HepG2 (cell line): ENCODE data around the gene RTL5. TPM values are rescaled to one million over a fixed set of nuclear protein-coding genes. Genes with fewer than 3 reads are reported as not detected.
A peak's percentile ranks its signal among the peaks of the same experiment; 100 is the strongest.

Source experiments
- ATAC-seq: fragments of 200-7000 bp; cut with Tn5 transposase; 3 replicates; pipeline ENCODE4 v1.9.1; 2020; ENCODE audit warnings: mild to moderate bottlenecking, moderate library complexity
- BruUV-seq: library from RNA; stranded (reverse); fragments of 400-500 nt; replicated peaks from 2 replicates; lab custom pipeline; 2021; lab: Mats Ljungman, UMichigan
- CTCF ChIA-PET: fragments of 300-600 bp; formaldehyde crosslinking; extraction: SDS; loops from one replicate; lab custom pipeline; 2021; ENCODE audit warnings: low total read pairs, inconsistent platforms, low intra/inter-chr PET ratio; lab: Yijun Ruan, JAX
- POLR2A ChIA-PET: fragments of 350-600 bp; sonication (Branson Sonifier 250); formaldehyde crosslinking; loops from one replicate; lab custom pipeline; 2020; ENCODE audit warnings: antibody characterized with exemption, inconsistent platforms; lab: Yijun Ruan, JAX
- DNase-seq: peaks from one replicate; pipeline ENCODE4 v3.0.0-alpha.2; 2015; ENCODE audit warnings: low spot score
- FAIRE-seq: peaks from 3 replicates; lab custom pipeline; 2011; peaks lifted over from hg19 to GRCh38; lab: Jason Lieb, UNC
- H2AFZ ChIP-seq: one replicate; pipeline ENCODE4 v1.6.1; 2011; ENCODE audit warnings: low read length, inconsistent platforms
- H3K27ac ChIP-seq: fragments of 300-600 bp; 3 replicates; pipeline ENCODE4 v1.8.0; 2011; ENCODE audit warnings: mixed run types, mild to moderate bottlenecking, mixed read lengths, low read length, inconsistent platforms; ENCODE audit not compliant: insufficient read depth; ENCODE audit errors: extremely low read length
- H3K27me3 ChIP-seq, 2 experiments: fragments of 200-600 bp in 1 of 2; 2 replicates in 1 of 2; 3 replicates in 1 of 2; pipeline versions ENCODE4 v1.6.0 to v1.8.0; 2011; ENCODE audit warnings: low read length in 2 of 2, mild to moderate bottlenecking in 2 of 2, moderate library complexity in 2 of 2, inconsistent platforms in 1 of 2; ENCODE audit not compliant: insufficient read depth in 2 of 2, control insufficient read depth in 1 of 2
- H3K36me3 ChIP-seq, 2 experiments: fragments of 200-600 bp in 1 of 2; replicated peaks in 1 of 2; 2 replicates in 1 of 2; 3 replicates in 1 of 2; pipeline versions ENCODE4 v1.5.1 to v1.8.0; 2011; ENCODE audit warnings: low read length in 2 of 2, inconsistent platforms in 1 of 2; ENCODE audit not compliant: insufficient read depth in 2 of 2, control insufficient read depth in 1 of 2
- H3K4me1 ChIP-seq: 2 replicates; pipeline ENCODE4 v1.5.1; 2012; ENCODE audit warnings: low read length, inconsistent platforms; ENCODE audit not compliant: insufficient read depth
- H3K4me2 ChIP-seq: 2 replicates; pipeline ENCODE4 v1.6.0; 2011; ENCODE audit warnings: low read depth, low read length, inconsistent platforms
- H3K4me3 ChIP-seq, 3 experiments: fragments of 200-600 bp in 1 of 3; sonication (generic), shearing (Covaris generic) in 1 of 3; replicated peaks in 1 of 3; 2 replicates each; pipeline ENCODE4 v1.5.1; 2011 to 2016; ENCODE audit warnings: low read length in 3 of 3, inconsistent platforms in 2 of 3, low read depth in 2 of 3, mild to moderate bottlenecking in 2 of 3, control low read depth in 1 of 3, mixed read lengths in 1 of 3; ENCODE audit not compliant: insufficient read depth in 1 of 3
- H3K79me2 ChIP-seq: one replicate; pipeline ENCODE4 v1.6.1; 2011; ENCODE audit warnings: low read length, inconsistent platforms; ENCODE audit not compliant: insufficient read depth
- H3K9ac ChIP-seq: 2 replicates; pipeline ENCODE4 v1.6.0; 2011; ENCODE audit warnings: mild to moderate bottlenecking, low read depth, low read length, inconsistent platforms; ENCODE audit not compliant: insufficient read depth
- H3K9me3 ChIP-seq: 2 replicates; pipeline ENCODE4 v1.5.1; 2012; ENCODE audit warnings: mild to moderate bottlenecking, low read length
- H4K20me1 ChIP-seq: 2 replicates; pipeline ENCODE4 v1.6.0; 2011; ENCODE audit warnings: inconsistent platforms, mild to moderate bottlenecking, low read length, moderate library complexity; ENCODE audit not compliant: insufficient read depth
- CREB1 ChIP-seq, 2 experiments: fragments of 450-650 bp in 1 of 2; IDR thresholded peaks; 2 replicates each; pipeline ENCODE4 v1.6.1; 2016 to 2017; ENCODE audit warnings: control low read depth in 1 of 2, mild to moderate bottlenecking in 1 of 2, missing compliant biosample characterization in 1 of 2, missing genetic modification characterization in 1 of 2
- ESRRA ChIP-seq: sonication (generic); formaldehyde crosslinking; IDR thresholded peaks from 2 replicates; pipeline ENCODE4 v1.5.1; 2020; ENCODE audit warnings: mild to moderate bottlenecking, low read depth, missing genetic modification reagents
- FOXO1 ChIP-seq: sonication (generic); formaldehyde crosslinking; IDR thresholded peaks from 2 replicates; pipeline ENCODE4 v1.4.0; 2020; ENCODE audit warnings: missing genetic modification reagents
- HIC2 ChIP-seq: sonication (generic); formaldehyde crosslinking; IDR thresholded peaks from 2 replicates; pipeline ENCODE4 v1.9.0; 2022; ENCODE audit warnings: low read depth, missing genetic modification reagents
- KDM1A ChIP-seq: IDR thresholded peaks from 2 replicates; pipeline ENCODE4 v1.6.1; 2016; ENCODE audit warnings: missing compliant biosample characterization
- NCOA1 ChIP-seq: sonication (generic); formaldehyde crosslinking; IDR thresholded peaks from 2 replicates; pipeline ENCODE4 v1.9.0; 2021; ENCODE audit warnings: missing genetic modification reagents
- TGIF2 ChIP-seq: IDR thresholded peaks from 2 replicates; pipeline ENCODE4 v1.6.1; 2016; ENCODE audit warnings: control low read depth, missing compliant biosample characterization
- ZMYM3 ChIP-seq: sonication (generic); formaldehyde crosslinking; IDR thresholded peaks from 2 replicates; pipeline ENCODE4 v1.5.1; 2020; ENCODE audit warnings: mild to moderate bottlenecking, missing genetic modification reagents
- ZNF629 ChIP-seq: sonication (generic); formaldehyde crosslinking; conservative IDR thresholded peaks from 2 replicates; pipeline ENCODE4 v1.5.0; 2020; ENCODE audit warnings: missing genetic modification reagents
- WGBS: methylation state at CpG from one replicate; pipeline ENCODE4 v1.1.6; 2017; ENCODE audit warnings: low lambda C conversion rate; 5-methylcytosine and 5-hydroxymethylcytosine counted together
- in situ Hi-C: cut with HindIII; loops from 2 replicates; pipeline ENCODE4 v1.10.0; 2017; ENCODE audit warnings: low pct_unique_long_range_greater_than_20kb; ENCODE audit not compliant: extremely low pct_ligation_motif_present
- intact Hi-C: fragments of 100-400 bp; cut with micrococcal nuclease; formaldehyde crosslinking; loops from one replicate; pipeline ENCODE4 v1.10.0; 2022; ENCODE audit not compliant: unreplicated experiment
- polyA plus RNA-seq, 8 experiments: library from polyadenylated mRNA; depleted of rRNA in 3 of 8; stranded (reverse) in 7 of 8; unstranded in 1 of 8; fragments of >200 nt; fragmentation: Illumina TruSeq in 4 of 8; extraction: Trizol in 4 of 8; gene quantifications; 2 replicates each; pipeline versions ENCODE4 v1.2.1 to v1.2.3, GENCODE V29; 2011 to 2016; ENCODE audit warnings: low read depth in 4 of 8, missing spikeins in 1 of 8, mixed read lengths in 1 of 8; ENCODE audit not compliant: insufficient read depth in 1 of 8
- total RNA-seq, 5 experiments: library from RNA; depleted of rRNA; stranded (reverse); fragments of >200 nt; fragmentation: Illumina TruSeq; extraction: Trizol; gene quantifications; 2 replicates each; pipeline ENCODE4 v1.2.3, GENCODE V29; 2016; ENCODE audit warnings: low read depth in 1 of 5
- TF ChIP-seq, protein P1 (sequence below): sonication (generic); formaldehyde crosslinking; IDR thresholded peaks from 2 replicates; pipeline ENCODE4 v1.5.0; 2020; ENCODE audit warnings: missing genetic modification reagents

Gene RTL5
- total and polyA plus RNA-seq, 2 of the 13 experiments (the other 11 are each of a cell fraction or from before 2014, with no cell fraction given): not detected

GRCh38 chrX:72180539-72180938, 48.8 kb upstream of the RTL5 start:
- in situ Hi-C loops: no loop called here
- no peak for FAIRE-seq
- peak overlapping the region in 2 of 3 experiments; percentile 83 to 85; a peak in 2 of 6 replicates for H3K4me3 ChIP-seq
- CTCF ChIA-PET: no interaction called here
- POLR2A ChIA-PET: interaction anchor here (1.1 to 1.6 kb wide), 3 partner anchors 58 to 391 kb away, joined by 3 to 8 read pairs (median 4); partner anchors contain the start of genes ERCC6L and RPS4X
- no peaks in the 10 kb centered on the region for H4K20me1 ChIP-seq
- peak overlapping the region; percentile 88 for H3K27ac ChIP-seq
- H3K79me2 ChIP-seq: peaks cover 16% of the 10 kb centered on the region
- peak overlapping the region; percentile 94 for H3K9ac ChIP-seq
- no peak for TF ChIP-seq TGIF2
- 0 out of 2 replicates have a peak, but pooled peaks have one; percentile 57 for TF ChIP-seq KDM1A (CRISPR knock-in tag)
- TF ChIP-seq, protein P1, sequence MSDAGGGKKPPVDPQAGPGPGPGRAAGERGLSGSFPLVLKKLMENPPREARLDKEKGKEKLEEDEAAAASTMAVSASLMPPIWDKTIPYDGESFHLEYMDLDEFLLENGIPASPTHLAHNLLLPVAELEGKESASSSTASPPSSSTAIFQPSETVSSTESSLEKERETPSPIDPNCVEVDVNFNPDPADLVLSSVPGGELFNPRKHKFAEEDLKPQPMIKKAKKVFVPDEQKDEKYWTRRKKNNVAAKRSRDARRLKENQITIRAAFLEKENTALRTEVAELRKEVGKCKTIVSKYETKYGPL (CRISPR knock-in tag): no peak
- no peak for TF ChIP-seq FOXO1 (CRISPR knock-in tag)
- TF ChIP-seq CREB1 (IDR thresholded peaks at IDR 0.05): no peak
- TF ChIP-seq CREB1 (CRISPR knock-in tag; IDR thresholded peaks at IDR 0.05): no peak
- TF ChIP-seq ZNF629 (CRISPR knock-in tag): peak; percentile 93
- peak; percentile 56 for TF ChIP-seq ZMYM3 (CRISPR knock-in tag)
- TF ChIP-seq HIC2 (CRISPR knock-in tag): no peak
- 0 out of 2 replicates have a peak, but pooled peaks have one; percentile 29 for TF ChIP-seq ESRRA
- TF ChIP-seq NCOA1: no peak
- TF ChIP-seq, all 625 proteins: peak for 4
- Histone ChIP-seq H3K4me2 (peak overlapping the region; percentile 68), H3K36me3 (no peaks in the 10 kb centered on the region), H3K27me3 (no peaks in the 10 kb centered on the region), H2AFZ (peak overlapping the region; percentile 63), H3K9me3 (no peaks in the 10 kb centered on the region), H3K4me1 (peaks cover 13% of the 10 kb centered on the region)
- no peak for DNase-seq
- ATAC-seq: no peak
- 0% methylated on average over 1 of the region's 1 CpG for WGBS
- intact Hi-C loops: loop anchor here (10.0 kb wide), 1 partner anchor 54 kb away; the partner anchor contains the start of gene ERCC6L
- no TSS peak for BruUV-seq
